Limb (tissue), 2 donors: ENCODE data around the gene COPE.
A peak's percentile ranks its signal among the peaks of the same experiment; 100 is the strongest.
"Not testable (repeated sequence)": the region's sequence is repeated elsewhere in the genome, so short reads cannot be mapped to it uniquely, and the experiment has no call there.

Experiments used
- DNase-seq, 2 donors: peaks; one replicate each; pipeline ENCODE4 v3.0.0-alpha.2; 2016; ENCODE audit errors: extremely low spot score in 2 of 2

Gene COPE

GRCh38 chr19:18908917-18909619 lies 10.1 kb downstream of the COPE start:
- no peak for DNase-seq

GRCh38 chr19:18906605-18907519 lies 12.3 kb downstream of the COPE start:
- no peak for DNase-seq

- no peak for DNase-seq
These were observed 13.5 kb downstream of the COPE start for GRCh38 chr19:18905513-18906236.

GRCh38 chr19:18905058-18905456 lies 14.1 kb downstream of the COPE start:
- peak in 1 of 2 donors; percentile 18 for DNase-seq

GRCh38 chr19:18904334-18905057 lies 14.7 kb downstream of the COPE start:
- DNase-seq, result peak in 1 of 2 donors; percentile 26

GRCh38 chr19:18903156-18904037 lies 15.8 kb downstream of the COPE start:
- peak in 1 of 2 donors; percentile 29 for DNase-seq

- DNase-seq, result not testable (repeated sequence)
These were observed 16.7 kb downstream of the COPE start for GRCh38 chr19:18902519-18902918.

GRCh38 chr19:18901491-18901890 lies 17.7 kb downstream of the COPE start:
- DNase-seq, result no peak

- no peak for DNase-seq
These were observed 18.3 kb downstream of the COPE start for GRCh38 chr19:18900700-18901481.

GRCh38 chr19:18899624-18900560 lies 19.3 kb downstream of the COPE start:
- DNase-seq, result no peak

GRCh38 chr19:18898607-18899408 lies 20.4 kb downstream of the COPE start:
- DNase-seq, result no peak

- DNase-seq, result no peak
These were observed 21.0 kb downstream of the COPE start for GRCh38 chr19:18898081-18898606.

GRCh38 chr19:18897094-18898029 lies 21.8 kb downstream of the COPE start:
- no peak for DNase-seq

GRCh38 chr19:18896421-18896841 lies 22.8 kb downstream of the COPE start:
- no peak for DNase-seq

- DNase-seq, result peak; percentile 11 to 79
These were observed 23.3 kb downstream of the COPE start, which contains the start of gene CERS1 for GRCh38 chr19:18895824-18896341. Gene CERS1, minus strand, starts transcription at chr19:18896158. Its CDS starts 86 bp downstream, at chr19:18896072.
